Left renal cortex interstitium (tissue), 4 donors: ENCODE measurements around the gene CUEDC1. TPM values are rescaled to one million over a fixed set of nuclear protein-coding genes. Genes with fewer than 3 reads are reported as not detected.

ENCODE experiments used
- DNase-seq, 4 donors: peaks; one replicate each; pipeline ENCODE4 v3.0.0-alpha.2; 2013; ENCODE audit warnings: low read depth in 4 of 4, low spot score in 2 of 4, missing footprints in 1 of 4
- polyA plus RNA-seq, 4 donors: library from polyadenylated mRNA; unstranded; fragments of 120-200 nt; gene quantifications; one replicate each; pipeline ENCODE4 v1.2.1, GENCODE V29; 2013; ENCODE audit not compliant: insufficient read length in 4 of 4

The CUEDC1 gene
- polyA plus RNA-seq, 4 donors, result 42.9 to 58.7 (median 52.2) TPM

- DNase-seq, result no peak
These were observed 140.8 kb downstream of the CUEDC1 start for GRCh38 chr17:57814421-57814820.

GRCh38 chr17:57811638-57812280 lies 143.5 kb downstream of the CUEDC1 start:
- no peak for DNase-seq

Other genes starting within 250 kb of the CUEDC1 start
- under 1 TPM in 1 of 4 donors, not detected in 3; 0.13 TPM for gene CCDC182, start 210.1 kb downstream of the CUEDC1 start, polyA plus RNA-seq
- gene MRPS23, start 105.4 kb downstream of the CUEDC1 start, polyA plus RNA-seq, result 10 to 100 TPM; 57.6 to 63.7 (median 60.9) TPM
- 100 to 1,000 TPM; 104 to 112 (median 107) TPM for gene VEZF1, start 32.8 kb upstream of the CUEDC1 start, polyA plus RNA-seq
- 100 to 1,000 TPM; 318 to 393 (median 366) TPM for gene SRSF1, start 51.8 kb upstream of the CUEDC1 start, polyA plus RNA-seq
- 10 to 100 TPM; 75.0 to 83.2 (median 79.1) TPM for gene DYNLL2, start 128.0 kb upstream of the CUEDC1 start, polyA plus RNA-seq
- gene OR4D1, start 193.0 kb upstream of the CUEDC1 start, polyA plus RNA-seq, result under 1 TPM in 2 of 4 donors, not detected in 2; 0.07 to 0.08 TPM
- not detected for gene OR4D2, start 211.6 kb upstream of the CUEDC1 start, polyA plus RNA-seq
- gene EPX, start 237.3 kb upstream of the CUEDC1 start, polyA plus RNA-seq, result 1 to 10 TPM in 2 of 4 donors, under 1 TPM in 2; 0.46 to 1.7 (median 0.92) TPM